MM.1S (cell line): ENCODE results near the gene JAG2.

Experiments
- DNase-seq: peaks from one replicate; pipeline ENCODE4 v3.0.0-alpha.2; 2015
- H2AFZ ChIP-seq: fragments of 300-600 bp; sonication (generic); 2 replicates; pipeline ENCODE4 v1.6.0; 2016; ENCODE audit warnings: antibody characterized with exemption, low read length
- H3F3A ChIP-seq: fragments of 300-600 bp; sonication (generic); 2 replicates; pipeline ENCODE4 v1.6.1; 2016; ENCODE audit warnings: mild to moderate bottlenecking, antibody characterized with exemption, low read length, moderate library complexity, mixed read lengths; ENCODE audit not compliant: insufficient read depth
- H3K27ac ChIP-seq: fragments of 300-600 bp; sonication (generic); 2 replicates; pipeline ENCODE4 v1.5.1; 2016; ENCODE audit warnings: mild to moderate bottlenecking, low read length
- H3K27me3 ChIP-seq: fragments of 300-600 bp; sonication (generic); replicated peaks from 2 replicates; pipeline ENCODE4 v1.6.0; 2016; ENCODE audit warnings: low read length; ENCODE audit not compliant: insufficient read depth
- H3K36me3 ChIP-seq: fragments of 300-600 bp; sonication (generic); replicated peaks from 2 replicates; pipeline ENCODE4 v1.6.1; 2016; ENCODE audit warnings: mild to moderate bottlenecking, low read length, mixed read lengths; ENCODE audit not compliant: insufficient read depth
- H3K4me1 ChIP-seq: fragments of 300-600 bp; sonication (generic); 2 replicates; pipeline ENCODE4 v1.6.1; 2016; ENCODE audit warnings: low read length, mixed read lengths
- H3K4me2 ChIP-seq: fragments of 300-600 bp; sonication (generic); 2 replicates; pipeline ENCODE4 v1.6.0; 2016; ENCODE audit warnings: low read depth, low read length
- H3K4me3 ChIP-seq: fragments of 300-600 bp; sonication (generic); 2 replicates; pipeline ENCODE4 v1.5.1; 2016; ENCODE audit warnings: low read length, mixed read lengths
- H3K79me2 ChIP-seq: fragments of 300-600 bp; sonication (generic); 2 replicates; pipeline ENCODE4 v1.6.1; 2016; ENCODE audit warnings: mixed run types, low read length, mixed read lengths
- H3K9ac ChIP-seq: fragments of 300-600 bp; sonication (generic); 2 replicates; pipeline ENCODE4 v1.6.1; 2016; ENCODE audit warnings: low read length, mixed read lengths
- H3K9me2 ChIP-seq: fragments of 300-600 bp; sonication (generic); replicated peaks from 2 replicates; pipeline ENCODE4 v1.6.1; 2016; ENCODE audit warnings: mild to moderate bottlenecking, low read length, mixed read lengths; ENCODE audit not compliant: insufficient read depth
- H3K9me3 ChIP-seq: fragments of 300-600 bp; sonication (generic); replicated peaks from 2 replicates; pipeline ENCODE4 v1.6.1; 2016; ENCODE audit warnings: mild to moderate bottlenecking, low read length, mixed read lengths; ENCODE audit not compliant: insufficient read depth
- H4K20me1 ChIP-seq: fragments of 300-600 bp; sonication (generic); 2 replicates; pipeline ENCODE4 v1.6.1; 2016; ENCODE audit warnings: mild to moderate bottlenecking, low read length, moderate library complexity, mixed read lengths; ENCODE audit not compliant: insufficient read depth
- EZH2 ChIP-seq: fragments of 300-600 bp; sonication (generic); optimal IDR thresholded peaks from 2 replicates; pipeline ENCODE3; 2017; ENCODE audit warnings: low read depth, mild to moderate bottlenecking, antibody characterized with exemption, low read length, mixed read lengths
- EZH2phosphoT487 ChIP-seq: fragments of 300-600 bp; sonication (generic); IDR thresholded peaks from 2 replicates; pipeline ENCODE4 v1.6.1; 2018; ENCODE audit warnings: antibody characterized with exemption, low read length
- TF ChIP-seq, protein P1 (sequence below): fragments of 300-600 bp; sonication (generic); IDR thresholded peaks from 2 replicates; pipeline ENCODE4 v1.5.1; 2016; ENCODE audit warnings: antibody characterized with exemption, low read length, mixed read lengths

Gene JAG2

DNA sequence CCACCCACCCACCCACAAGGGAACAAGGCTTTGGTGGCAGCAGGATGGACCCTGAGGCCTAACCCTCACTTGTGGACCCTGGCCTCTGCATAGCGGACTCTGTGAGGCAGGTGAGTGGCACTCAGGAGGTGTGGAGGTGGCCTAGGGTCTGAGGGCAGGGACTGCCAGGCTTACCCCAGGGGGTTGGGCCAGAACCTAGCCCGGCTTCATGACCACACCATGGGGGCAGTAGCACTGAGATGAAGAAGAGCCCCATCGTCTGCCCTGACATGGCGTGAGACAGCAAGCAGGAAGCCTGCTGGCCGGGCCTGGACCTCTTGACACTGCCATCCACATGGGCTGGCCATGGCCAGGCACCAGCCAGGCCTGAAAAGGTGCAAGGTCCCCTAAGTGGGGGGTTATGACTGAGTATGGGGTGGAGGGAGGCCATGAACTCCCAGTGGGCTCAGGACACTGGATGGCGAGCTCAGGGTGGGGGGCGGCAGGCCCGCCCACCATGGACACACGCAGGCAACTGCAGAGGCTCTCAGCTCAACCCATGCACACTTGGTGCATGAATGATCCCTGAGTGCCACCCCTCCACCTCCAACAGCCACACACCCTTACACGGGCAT, 29.3 kb downstream of the JAG2 start:
- H3K36me3 ChIP-seq = no peaks in the 10 kb centered on the region

GRCh38 chr14:105138551-105139111, 29.9 kb downstream of the JAG2 start:
- Histone ChIP-seq H3K79me2 (no peaks in the 10 kb centered on the region), H3K4me2 (no peak overlapping the region), H3K27me3 (peaks cover 39% of the 10 kb centered on the region), H3K4me3 (no peak overlapping the region), H3K9ac (no peak overlapping the region), H3K9me2 (no peaks in the 10 kb centered on the region), H4K20me1 (no peaks in the 10 kb centered on the region), H3F3A (no peaks in the 10 kb centered on the region), H3K36me3 (no peaks in the 10 kb centered on the region), H3K9me3 (no peaks in the 10 kb centered on the region), H2AFZ (no peak overlapping the region), H3K4me1 (no peaks in the 10 kb centered on the region), H3K27ac (no peak overlapping the region)
- no peak for TF ChIP-seq EZH2
- TF ChIP-seq EZH2phosphoT487 = no peak
- TF ChIP-seq, protein P1, sequence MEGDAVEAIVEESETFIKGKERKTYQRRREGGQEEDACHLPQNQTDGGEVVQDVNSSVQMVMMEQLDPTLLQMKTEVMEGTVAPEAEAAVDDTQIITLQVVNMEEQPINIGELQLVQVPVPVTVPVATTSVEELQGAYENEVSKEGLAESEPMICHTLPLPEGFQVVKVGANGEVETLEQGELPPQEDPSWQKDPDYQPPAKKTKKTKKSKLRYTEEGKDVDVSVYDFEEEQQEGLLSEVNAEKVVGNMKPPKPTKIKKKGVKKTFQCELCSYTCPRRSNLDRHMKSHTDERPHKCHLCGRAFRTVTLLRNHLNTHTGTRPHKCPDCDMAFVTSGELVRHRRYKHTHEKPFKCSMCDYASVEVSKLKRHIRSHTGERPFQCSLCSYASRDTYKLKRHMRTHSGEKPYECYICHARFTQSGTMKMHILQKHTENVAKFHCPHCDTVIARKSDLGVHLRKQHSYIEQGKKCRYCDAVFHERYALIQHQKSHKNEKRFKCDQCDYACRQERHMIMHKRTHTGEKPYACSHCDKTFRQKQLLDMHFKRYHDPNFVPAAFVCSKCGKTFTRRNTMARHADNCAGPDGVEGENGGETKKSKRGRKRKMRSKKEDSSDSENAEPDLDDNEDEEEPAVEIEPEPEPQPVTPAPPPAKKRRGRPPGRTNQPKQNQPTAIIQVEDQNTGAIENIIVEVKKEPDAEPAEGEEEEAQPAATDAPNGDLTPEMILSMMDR = no peak
- DNase-seq = no peak

More for the DNA sequence above, 29.3 kb downstream of the JAG2 start:
- no peaks in the 10 kb centered on the region for H3K79me2 ChIP-seq
- DNase-seq = no peak
- no peaks in the 10 kb centered on the region for H3F3A ChIP-seq
- no peaks in the 10 kb centered on the region for H3K9me2 ChIP-seq
- H3K4me2 ChIP-seq = no peak overlapping the region
- H3K4me1 ChIP-seq = no peaks in the 10 kb centered on the region
- H2AFZ ChIP-seq = no peak overlapping the region
- no peak overlapping the region for H3K27ac ChIP-seq
- TF ChIP-seq, protein P1 = no peak
- TF ChIP-seq EZH2 = no peak
- no peak for TF ChIP-seq EZH2phosphoT487
- H4K20me1 ChIP-seq = no peaks in the 10 kb centered on the region
- no peaks in the 10 kb centered on the region for H3K9me3 ChIP-seq
- peaks cover 32% of the 10 kb centered on the region for H3K27me3 ChIP-seq
- no peak overlapping the region for H3K9ac ChIP-seq
- no peak overlapping the region for H3K4me3 ChIP-seq

DNA sequence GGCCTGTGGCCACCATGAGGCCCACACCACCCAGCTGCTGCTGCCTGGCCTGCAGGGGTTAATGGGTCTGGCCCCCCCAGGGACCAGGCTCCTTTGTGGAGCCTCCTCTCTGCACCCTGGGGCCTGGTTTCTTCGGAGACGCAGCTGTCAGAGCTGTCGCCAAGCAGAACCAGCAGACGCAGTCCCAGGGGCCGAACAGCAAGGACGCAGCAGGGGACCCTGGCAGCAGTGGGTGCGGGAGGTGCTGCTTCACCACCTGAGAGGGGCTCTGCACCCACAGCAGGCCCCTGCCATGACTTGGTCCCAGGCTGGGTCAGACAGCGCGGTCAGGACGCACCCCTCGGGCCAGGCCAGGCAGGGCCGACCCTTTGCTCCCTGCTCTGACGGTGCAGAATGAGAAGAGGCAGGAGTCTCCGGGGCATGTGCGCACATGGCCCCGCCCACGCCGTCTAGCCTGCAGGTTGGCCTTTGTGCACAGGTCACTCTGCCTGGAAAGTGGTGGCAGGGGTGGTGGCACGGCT, 30.5 kb downstream of the JAG2 start:
- Histone ChIP-seq H3K4me3 (no peak overlapping the region), H3K79me2 (no peaks in the 10 kb centered on the region), H4K20me1 (no peaks in the 10 kb centered on the region), H3K9me3 (no peaks in the 10 kb centered on the region), H3K9ac (no peak overlapping the region), H3F3A (no peaks in the 10 kb centered on the region), H3K4me2 (no peak overlapping the region), H2AFZ (no peak overlapping the region), H3K36me3 (no peaks in the 10 kb centered on the region), H3K9me2 (no peaks in the 10 kb centered on the region), H3K27me3 (peaks cover 43% of the 10 kb centered on the region), H3K4me1 (no peaks in the 10 kb centered on the region), H3K27ac (no peak overlapping the region)
- TF ChIP-seq EZH2 (no peak), EZH2phosphoT487 (no peak)
- TF ChIP-seq, protein P1 = no peak
- no peak for DNase-seq
